Measurements from ENCODE around the gene ZFP92. TPM values are rescaled to one million over a fixed set of nuclear protein-coding genes. Genes with fewer than 3 reads are reported as not detected.

The ZFP92 gene
- total RNA-seq, 3 donors from 2014 or later, result 0.17 to 1.6 (median 0.22) TPM

GRCh38 chrX:153450114-153450948, 39.1 kb downstream of the ZFP92 start:
- H3K4me3 ChIP-seq, result no peak overlapping the region
- no peak for TF ChIP-seq CTCF (IDR thresholded peaks at IDR 0.05)
- H3K36me3 ChIP-seq (ENCODE audit: low read depth), result no peaks in the 10 kb centered on the region
- H3K9me3 ChIP-seq, result no peaks in the 10 kb centered on the region
- H3K4me1 ChIP-seq (ENCODE audit: low read depth), result no peaks in the 10 kb centered on the region
- no peak for DNase-seq
- no peak for ATAC-seq
- intact Hi-C loops (cut with DNase I, micrococcal nuclease), result no loop called here

GRCh38 chrX:153450949-153451277, 39.6 kb downstream of the ZFP92 start:
- Histone ChIP-seq H3K4me1 (ENCODE audit: low read depth) (no peaks in the 10 kb centered on the region), H3K4me3 (no peak overlapping the region), H3K9me3 (no peaks in the 10 kb centered on the region), H3K36me3 (ENCODE audit: low read depth) (no peaks in the 10 kb centered on the region)
- intact Hi-C loops (cut with DNase I, micrococcal nuclease), result no loop called here
- DNase-seq (no peak), ATAC-seq (no peak)
- TF ChIP-seq CTCF (IDR thresholded peaks at IDR 0.05), result no peak

GRCh38 chrX:153454901-153455550, 43.8 kb downstream of the ZFP92 start:
- DNase-seq, result no peak
- TF ChIP-seq CTCF (IDR thresholded peaks at IDR 0.05), result no peak
- Histone ChIP-seq H3K36me3 (ENCODE audit: low read depth) (no peaks in the 10 kb centered on the region), H3K4me1 (ENCODE audit: low read depth) (no peaks in the 10 kb centered on the region), H3K9me3 (no peaks in the 10 kb centered on the region), H3K4me3 (no peak overlapping the region)
- ATAC-seq, result no peak
- intact Hi-C loops (cut with DNase I, micrococcal nuclease), result no loop called here

GRCh38 chrX:153455571-153455970, 44.3 kb downstream of the ZFP92 start:
- intact Hi-C loops (cut with DNase I, micrococcal nuclease), result no loop called here
- no peak for ATAC-seq
- Histone ChIP-seq H3K4me1 (ENCODE audit: low read depth) (no peaks in the 10 kb centered on the region), H3K36me3 (ENCODE audit: low read depth) (no peaks in the 10 kb centered on the region), H3K4me3 (no peak overlapping the region), H3K9me3 (no peaks in the 10 kb centered on the region)
- no peak for TF ChIP-seq CTCF (IDR thresholded peaks at IDR 0.05)
- DNase-seq, result no peak

GRCh38 chrX:153456161-153456560, 44.9 kb downstream of the ZFP92 start:
- intact Hi-C loops (cut with DNase I, micrococcal nuclease), result no loop called here
- Histone ChIP-seq H3K4me3 (no peak overlapping the region), H3K9me3 (no peaks in the 10 kb centered on the region), H3K4me1 (ENCODE audit: low read depth) (no peaks in the 10 kb centered on the region), H3K36me3 (ENCODE audit: low read depth) (no peaks in the 10 kb centered on the region)
- TF ChIP-seq CTCF (IDR thresholded peaks at IDR 0.05), result no peak
- DNase-seq (no peak), ATAC-seq (no peak)

Data from mucosa of descending colon (tissue), 3 donors.